Left cardiac atrium (tissue), 4 donors: Measurements from ENCODE around the gene PRR18. TPM values are rescaled to one million over a fixed set of nuclear protein-coding genes. Genes with fewer than 3 reads are reported as not detected.

ENCODE experiments used
- ATAC-seq, 2 donors: fragments of 200-7000 bp; cut with Tn5 transposase; one replicate each; pipeline ENCODE4 v1.9.1; 2020; ENCODE audit warnings: mild to moderate bottlenecking in 2 of 2, moderate library complexity in 2 of 2
- DNase-seq: peaks from one replicate; pipeline ENCODE4 v3.0.0-alpha.2; 2020
- intact Hi-C, 2 donors: fragments of 100-400 bp; cut with DNase I; formaldehyde crosslinking; loops; one replicate each; pipeline versions ENCODE4 v1.14.1 to v1.15.1; 2022 to 2023
- total RNA-seq, 2 donors: library from RNA; stranded (reverse); fragmentation: NEBNext Ultra II Directional; extraction: Animal tissue kit (Norgen Biotek cat#: 25700); gene quantifications; one replicate each; pipeline ENCODE4 v1.2.1, GENCODE V29; 2021
- donor health status: DM: no; HTN: yes; CAD: no.
- donor health status: DM: no; HTN: yes; CAD: no; lungs with severe emphysema.
- donor health status: DM: yes; HTN: yes; CAD: no.
- donor health status: Dilated cardiomyopathy.

Gene PRR18
- total RNA-seq, 2 donors from 2014 or later = 0.26 to 0.65 TPM

- no peak for ATAC-seq
- no peak for DNase-seq
Measured at GRCh38 chr6:166282394-166283032, 25.7 kb downstream of the PRR18 start.

DNA sequence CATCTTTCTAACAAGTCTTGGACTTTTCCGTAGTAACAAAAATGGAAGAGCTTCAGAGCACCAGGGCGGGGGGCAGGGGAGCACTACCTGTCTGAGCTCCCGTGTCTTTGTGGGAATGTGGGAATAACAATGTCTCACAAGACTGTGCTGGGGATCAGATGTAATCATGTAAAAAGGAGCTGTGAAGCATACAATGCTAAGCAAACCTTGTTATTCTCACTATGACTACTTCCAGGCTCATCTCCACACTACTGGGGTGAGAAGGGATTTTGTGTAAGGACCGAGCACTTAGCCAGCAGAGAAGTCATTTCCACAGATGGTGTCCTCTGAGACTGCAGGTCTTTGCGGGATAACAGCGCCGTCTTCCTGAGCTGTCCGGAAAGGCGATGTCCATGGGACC, 27.1 kb downstream of the PRR18 start:
- ATAC-seq = no peak
- intact Hi-C loops = no loop called here
- no peak for DNase-seq

More at GRCh38 chr6:166282394-166283032, 25.7 kb downstream of the PRR18 start:
- intact Hi-C loops = no loop called here

DNA sequence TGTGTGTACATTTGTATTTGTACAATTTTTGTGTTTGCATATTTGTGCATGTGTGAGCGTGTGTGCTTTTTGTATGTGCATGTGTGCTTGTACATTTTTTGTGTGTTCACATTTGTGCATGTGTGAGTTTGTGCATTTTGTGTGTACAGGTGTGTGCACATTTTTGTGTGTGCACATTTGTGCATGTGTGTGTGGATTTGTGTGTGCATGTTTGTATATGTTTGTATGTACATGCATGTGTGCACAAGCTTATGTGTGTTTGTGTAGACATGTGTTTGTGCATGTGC, 28.9 kb downstream of the PRR18 start:
- no peak for DNase-seq
- intact Hi-C loops = loop anchor here in 1 of 2 donors (5.0 kb wide), 1 partner anchor 118 kb away; no protein-coding TSS in a partner anchor
- ATAC-seq = no peak

DNA sequence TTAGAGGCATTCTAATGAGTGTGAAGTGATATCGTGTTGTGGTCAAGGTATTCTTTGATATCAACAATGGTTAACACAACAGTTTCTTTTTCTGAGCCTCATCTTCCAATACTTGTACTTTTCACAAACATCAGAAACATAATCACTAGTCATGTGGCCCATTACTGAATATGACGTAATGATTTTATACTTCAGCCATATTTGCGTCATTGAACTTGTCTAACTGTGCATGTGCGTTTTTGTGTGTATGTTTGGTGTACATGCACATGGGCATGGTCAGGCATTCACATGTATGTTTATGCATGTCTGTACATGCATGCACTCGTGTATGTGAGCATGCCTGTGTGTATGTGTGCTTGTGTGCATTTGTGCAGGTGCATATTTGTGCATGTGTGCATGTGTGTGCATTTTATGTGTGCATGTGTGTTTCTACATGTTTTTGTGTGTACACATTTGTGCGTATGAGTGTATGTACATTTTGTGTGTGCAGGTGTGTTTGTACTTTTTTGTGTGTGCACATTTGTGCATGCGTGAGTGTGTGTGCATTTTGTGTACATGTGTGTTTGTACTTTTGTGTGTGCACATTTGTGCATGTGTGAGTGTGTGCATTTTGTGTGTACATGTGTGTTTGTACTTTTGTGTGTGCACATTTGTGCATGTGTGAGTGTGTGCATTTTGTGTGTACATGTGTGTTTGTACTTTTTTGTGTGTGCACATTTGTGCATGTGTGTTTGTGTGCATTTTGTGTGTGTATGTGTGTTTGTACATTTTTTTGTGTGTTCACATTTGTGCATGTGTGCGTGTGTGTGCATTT, 29.4 kb downstream of the PRR18 start:
- DNase-seq = no peak
- no peak for ATAC-seq
- intact Hi-C loops = loop anchor here in 1 of 2 donors (5.0 kb wide), 1 partner anchor 119 kb away; no protein-coding TSS in a partner anchor

GRCh38 chr6:166277892-166278578, 30.2 kb downstream of the PRR18 start:
- no peak for DNase-seq
- no peak for ATAC-seq
- intact Hi-C loops = loop anchor here in 1 of 2 donors (5.0 kb wide), 1 partner anchor 119 kb away; no protein-coding TSS in a partner anchor

GRCh38 chr6:166277018-166277417, 31.2 kb downstream of the PRR18 start:
- ATAC-seq (peak in 1 of 2 donors; percentile 83), DNase-seq (no peak)
- intact Hi-C loops = loop anchor here in 1 of 2 donors (5.0 kb wide), 1 partner anchor 120 kb away; no protein-coding TSS in a partner anchor

- intact Hi-C loops = loop anchor here (1.0 to 5.0 kb wide), 2 partner anchors 122 to 125 kb away; no protein-coding TSS in a partner anchor
Measured at GRCh38 chr6:166275714-166276166, 32.5 kb downstream of the PRR18 start.

GRCh38 chr6:166274739-166275370, 33.3 kb downstream of the PRR18 start:
- intact Hi-C loops = loop anchor here in 1 of 2 donors (5.0 kb wide), 1 partner anchor 122 kb away; no protein-coding TSS in a partner anchor
- no peak for ATAC-seq
- DNase-seq = no peak

More at GRCh38 chr6:166275714-166276166, 32.5 kb downstream of the PRR18 start:
- DNase-seq (peak; percentile 72), ATAC-seq (peak; percentile 78 to 87)

DNA sequence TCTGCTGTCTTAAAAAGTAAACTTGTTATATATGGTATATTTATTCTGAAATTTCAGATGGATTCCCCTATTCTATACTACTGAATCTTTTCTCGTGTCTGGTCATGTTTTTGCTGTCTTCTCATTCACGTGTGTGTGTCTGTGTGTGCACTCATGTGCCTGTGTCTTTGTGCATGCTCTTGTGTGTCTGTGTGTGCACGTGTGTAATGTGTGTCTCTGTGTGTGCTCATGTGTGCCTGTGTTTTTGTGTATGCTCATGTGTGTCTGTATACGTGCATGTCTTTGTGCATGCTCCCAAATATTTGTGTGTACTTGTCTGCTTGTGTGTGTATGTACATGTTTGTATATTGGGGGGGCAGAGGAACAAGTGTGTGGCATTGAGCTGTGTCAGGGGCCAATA, 34.0 kb downstream of the PRR18 start:
- intact Hi-C loops = no loop called here
- DNase-seq (no peak), ATAC-seq (no peak)

- intact Hi-C loops = no loop called here
- no peak for ATAC-seq
- no peak for DNase-seq
Measured at GRCh38 chr6:166271376-166271765, 36.8 kb downstream of the PRR18 start.

DNA sequence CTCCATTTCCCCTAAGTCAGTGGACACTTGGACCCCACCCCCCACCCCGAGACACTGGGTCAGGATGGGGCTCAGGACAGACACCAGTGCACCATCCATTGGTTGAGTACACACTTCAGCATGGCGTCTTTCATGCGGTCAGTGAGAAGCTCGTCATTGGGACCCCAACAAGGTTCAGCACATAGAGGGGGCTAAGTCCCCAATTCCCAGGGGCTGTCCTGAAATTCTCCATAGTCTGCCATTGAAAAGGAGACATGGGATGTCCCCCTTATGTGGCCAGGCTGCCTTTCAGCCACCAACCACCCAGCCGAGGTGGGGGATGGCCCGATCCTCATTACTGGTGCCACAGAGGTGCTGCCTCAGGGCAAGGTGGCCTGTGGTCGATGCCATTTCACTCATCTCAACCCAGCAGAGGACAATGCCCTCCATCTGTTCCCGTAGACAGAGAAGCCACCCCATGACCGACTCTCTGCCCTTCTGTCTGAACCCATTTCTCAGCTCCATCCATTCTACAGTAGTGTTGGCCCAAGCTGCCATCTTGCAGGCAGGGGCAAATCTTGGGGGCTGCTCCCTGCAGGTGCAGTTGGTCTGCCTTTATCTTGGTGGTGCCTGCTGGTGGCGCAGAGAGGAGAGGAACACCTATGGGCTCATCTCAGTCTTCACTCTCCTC, 37.4 kb downstream of the PRR18 start:
- no peak for ATAC-seq
- no peak for DNase-seq
- intact Hi-C loops = no loop called here

DNA sequence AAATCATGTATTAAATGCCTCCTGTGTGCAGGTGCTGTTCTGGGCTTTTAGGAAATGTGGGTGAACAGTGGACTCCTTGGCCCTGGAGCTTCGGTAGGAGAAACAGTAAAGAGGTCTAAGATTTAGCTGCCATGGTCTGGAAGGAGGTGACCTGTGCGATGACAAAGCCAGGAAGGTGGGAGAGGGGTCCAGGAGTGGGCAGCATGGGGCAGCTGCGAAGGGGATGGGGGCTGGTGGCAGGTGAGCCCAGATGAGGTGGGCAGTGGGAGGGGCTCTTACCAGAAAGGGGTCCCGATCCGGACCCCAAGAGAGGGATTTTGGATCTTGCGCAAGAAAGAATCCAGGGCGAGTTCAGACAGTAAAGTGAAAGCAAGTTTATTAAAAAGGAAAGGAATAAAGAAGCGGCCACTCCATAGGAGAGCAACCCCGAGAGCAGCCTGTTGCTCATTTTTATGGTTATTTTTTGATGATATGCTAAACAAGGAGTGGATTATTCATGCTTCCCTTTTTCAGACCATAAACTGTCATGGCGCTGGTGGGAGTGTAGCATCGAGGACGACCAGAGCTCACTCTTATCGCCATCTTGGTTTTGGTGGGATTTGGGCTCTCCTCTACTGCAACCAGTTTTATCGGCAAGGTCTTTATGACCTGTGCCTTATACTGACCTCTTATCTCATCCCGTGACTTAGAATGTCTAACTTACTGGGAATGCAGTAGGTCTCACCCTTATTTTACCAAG, 38.7 kb downstream of the PRR18 start:
- ATAC-seq (no peak), DNase-seq (no peak)
- intact Hi-C loops = no loop called here

GRCh38 chr6:166268431-166268830, 39.8 kb downstream of the PRR18 start:
- DNase-seq = no peak
- ATAC-seq = no peak
- intact Hi-C loops = no loop called here

DNA sequence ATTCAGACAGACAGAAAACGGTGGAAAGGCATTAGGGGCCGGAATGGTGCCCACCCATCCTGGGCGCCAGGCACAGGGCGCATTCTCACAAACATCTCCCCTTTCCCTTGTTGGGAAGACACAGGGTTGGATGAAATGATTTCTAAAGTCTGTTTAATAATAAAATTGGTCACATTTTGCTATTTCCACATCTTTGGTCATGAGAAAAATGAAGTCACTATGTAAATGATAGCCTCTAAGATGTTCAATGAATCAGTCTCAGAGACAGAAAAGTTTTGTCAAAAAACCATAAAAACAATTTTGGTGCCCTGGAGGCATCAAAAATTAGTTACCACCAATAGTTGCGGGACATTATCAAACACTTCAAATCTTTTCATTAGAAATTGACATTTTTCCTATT, 40.7 kb downstream of the PRR18 start:
- ATAC-seq (no peak), DNase-seq (no peak)

DNA sequence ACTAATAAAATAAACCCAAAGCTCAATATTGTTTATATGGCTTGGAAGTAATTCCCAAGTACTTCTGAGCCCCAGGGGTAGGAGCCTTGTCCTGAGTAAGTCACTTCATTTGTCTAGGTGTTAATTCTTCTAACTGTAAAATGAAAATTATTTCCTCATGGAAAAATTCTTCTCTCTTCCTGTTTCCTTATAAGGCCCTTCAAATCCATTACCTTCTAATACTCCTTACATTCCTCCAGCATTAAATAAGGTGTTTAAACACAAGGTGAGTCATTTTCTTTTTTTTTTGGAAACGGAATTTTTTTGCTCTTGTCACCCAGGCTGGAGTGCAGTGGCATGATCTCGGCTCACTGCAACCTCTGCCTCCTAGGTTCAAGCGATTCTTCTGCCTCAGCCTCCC, 41.9 kb downstream of the PRR18 start:
- DNase-seq (no peak), ATAC-seq (no peak)
- intact Hi-C loops = no loop called here

More for the DNA sequence above, 40.7 kb downstream of the PRR18 start:
- intact Hi-C loops = no loop called here

DNA sequence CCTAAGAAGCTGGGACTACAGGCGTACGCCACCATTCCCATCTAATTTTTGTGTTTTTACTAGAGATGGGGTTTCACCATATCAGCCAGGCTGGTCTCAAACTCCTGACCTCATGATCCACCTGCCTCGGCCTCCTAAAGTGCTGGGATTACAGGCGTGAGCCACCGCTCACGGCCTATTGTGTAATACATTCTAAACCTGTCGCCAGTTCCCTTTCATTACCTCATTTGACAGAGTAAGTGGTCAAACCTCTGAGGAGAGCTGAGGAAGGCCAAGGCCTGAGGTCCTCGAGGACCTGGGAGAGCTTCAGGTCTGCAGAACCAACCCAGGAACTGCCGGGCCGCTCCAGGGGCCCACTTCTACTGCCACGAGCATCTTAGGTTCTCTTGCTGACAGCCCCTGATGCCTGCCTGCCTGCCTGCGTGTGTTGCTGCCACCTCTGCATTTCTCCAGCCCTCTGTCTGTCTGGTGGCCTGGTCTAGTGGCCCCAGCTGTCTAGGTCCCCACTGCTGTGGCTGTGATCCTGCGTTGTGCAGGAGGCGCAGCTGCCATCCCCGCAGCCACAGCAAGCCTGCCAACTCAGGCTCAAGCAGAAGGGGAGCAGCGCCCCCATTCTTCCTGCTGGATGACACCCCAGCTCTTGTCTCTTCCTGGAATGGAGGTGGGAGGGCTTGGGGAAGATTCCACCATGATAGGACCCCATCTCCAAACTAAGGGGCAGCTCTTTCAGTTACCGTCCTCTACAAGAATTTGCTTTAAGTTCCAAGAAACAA, 45.3 kb downstream of the PRR18 start:
- intact Hi-C loops = no loop called here
- DNase-seq (no peak), ATAC-seq (no peak)

- intact Hi-C loops = no loop called here
- peak; percentile 67 to 84 for ATAC-seq
- no peak for DNase-seq
Measured at GRCh38 chr6:166259296-166259977, 48.8 kb downstream of the PRR18 start.
